ENCODE data around the gene TCF7L1. TPM values are rescaled to one million over a fixed set of nuclear protein-coding genes. Genes with fewer than 3 reads are reported as not detected.
"Not testable (repeated sequence)": the region's sequence is repeated elsewhere in the genome, so short reads cannot be mapped to it uniquely, and the experiment has no call there.

TCF7L1 gene
- total RNA-seq, 2 donors from 2014 or later = 8.3 to 8.8 TPM

DNA sequence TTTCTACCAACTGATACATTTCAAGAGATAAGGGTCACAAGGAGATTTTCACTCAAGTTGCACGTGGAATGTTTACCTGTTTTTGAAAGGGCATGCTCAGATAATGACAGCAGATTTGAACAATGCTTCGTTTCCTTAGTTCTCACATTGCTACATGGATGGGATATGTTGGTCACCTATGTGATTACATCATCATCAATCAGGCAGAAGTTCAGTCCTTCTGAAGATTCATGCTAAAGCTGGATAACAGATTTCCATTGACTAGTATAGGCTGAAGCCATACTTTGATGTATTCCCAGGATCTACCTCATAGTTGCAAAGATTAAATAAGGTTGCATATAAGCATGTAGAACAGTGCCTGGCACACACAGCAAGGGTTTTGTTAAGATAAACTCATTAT is 19.7 kb downstream of the TCF7L1 start:
- TF ChIP-seq, protein P1, sequence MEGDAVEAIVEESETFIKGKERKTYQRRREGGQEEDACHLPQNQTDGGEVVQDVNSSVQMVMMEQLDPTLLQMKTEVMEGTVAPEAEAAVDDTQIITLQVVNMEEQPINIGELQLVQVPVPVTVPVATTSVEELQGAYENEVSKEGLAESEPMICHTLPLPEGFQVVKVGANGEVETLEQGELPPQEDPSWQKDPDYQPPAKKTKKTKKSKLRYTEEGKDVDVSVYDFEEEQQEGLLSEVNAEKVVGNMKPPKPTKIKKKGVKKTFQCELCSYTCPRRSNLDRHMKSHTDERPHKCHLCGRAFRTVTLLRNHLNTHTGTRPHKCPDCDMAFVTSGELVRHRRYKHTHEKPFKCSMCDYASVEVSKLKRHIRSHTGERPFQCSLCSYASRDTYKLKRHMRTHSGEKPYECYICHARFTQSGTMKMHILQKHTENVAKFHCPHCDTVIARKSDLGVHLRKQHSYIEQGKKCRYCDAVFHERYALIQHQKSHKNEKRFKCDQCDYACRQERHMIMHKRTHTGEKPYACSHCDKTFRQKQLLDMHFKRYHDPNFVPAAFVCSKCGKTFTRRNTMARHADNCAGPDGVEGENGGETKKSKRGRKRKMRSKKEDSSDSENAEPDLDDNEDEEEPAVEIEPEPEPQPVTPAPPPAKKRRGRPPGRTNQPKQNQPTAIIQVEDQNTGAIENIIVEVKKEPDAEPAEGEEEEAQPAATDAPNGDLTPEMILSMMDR (IDR thresholded peaks at IDR 0.05) = no peak
- DNase-seq (ENCODE audit: low spot score) (no peak), ATAC-seq (ENCODE audit: insufficient number of reproducible peaks, low FRiP score, low read depth) (no peak)
- no peak overlapping the region for H3K27ac ChIP-seq
- no peaks in the 10 kb centered on the region for H3K9me3 ChIP-seq
- peaks cover 13 to 45% of the 10 kb centered on the region in 2 donors for H3K4me1 ChIP-seq (ENCODE audit: control insufficient read depth in 1 of 2, low read depth in 2 of 2)
- H3K27me3 ChIP-seq (replicated peaks; ENCODE audit: insufficient read depth) = no peaks in the 10 kb centered on the region
- no peak overlapping the region for H3K4me3 ChIP-seq
- no peaks in the 10 kb centered on the region for H3K36me3 ChIP-seq

- Histone ChIP-seq H3K4me3 (no peak overlapping the region), H3K27ac (no peak overlapping the region), H3K4me1 (ENCODE audit: control insufficient read depth in 1 of 2, low read depth in 2 of 2) (peaks cover 16 to 57% of the 10 kb centered on the region in 2 donors), H3K9me3 (no peaks in the 10 kb centered on the region), H3K36me3 (no peaks in the 10 kb centered on the region), H3K27me3 (replicated peaks; ENCODE audit: insufficient read depth) (no peaks in the 10 kb centered on the region)
- TF ChIP-seq, protein P1 (IDR thresholded peaks at IDR 0.05) = no peak
- no peak for DNase-seq (ENCODE audit: low spot score)
- ATAC-seq (ENCODE audit: insufficient number of reproducible peaks, low FRiP score, low read depth) = no peak
These were observed 21.0 kb downstream of the TCF7L1 start for GRCh38 chr2:85154048-85154753.

GRCh38 chr2:85155082-85155481 is 21.9 kb downstream of the TCF7L1 start:
- H3K27me3 ChIP-seq (replicated peaks; ENCODE audit: insufficient read depth); ATAC-seq (ENCODE audit: insufficient number of reproducible peaks, low FRiP score, low read depth); DNase-seq (ENCODE audit: low spot score); H3K36me3 ChIP-seq; H3K4me3 ChIP-seq; H3K27ac ChIP-seq; H3K9me3 ChIP-seq: not testable (repeated sequence)
- peaks cover 16 to 61% of the 10 kb centered on the region in 2 donors for H3K4me1 ChIP-seq (ENCODE audit: control insufficient read depth in 1 of 2, low read depth in 2 of 2)

GRCh38 chr2:85156153-85156552 is 23.0 kb downstream of the TCF7L1 start:
- H3K9me3 ChIP-seq = no peaks in the 10 kb centered on the region
- H3K27ac ChIP-seq = no peak overlapping the region
- H3K4me1 ChIP-seq (ENCODE audit: control insufficient read depth in 1 of 2, low read depth in 2 of 2) = peaks cover 16 to 64% of the 10 kb centered on the region in 2 donors
- no peaks in the 10 kb centered on the region for H3K27me3 ChIP-seq (replicated peaks; ENCODE audit: insufficient read depth)
- TF ChIP-seq, protein P1 (IDR thresholded peaks at IDR 0.05) = no peak
- DNase-seq (ENCODE audit: low spot score) (no peak), ATAC-seq (ENCODE audit: insufficient number of reproducible peaks, low FRiP score, low read depth) (no peak)
- no peak overlapping the region for H3K4me3 ChIP-seq
- no peaks in the 10 kb centered on the region for H3K36me3 ChIP-seq

GRCh38 chr2:85156619-85157018 is 23.4 kb downstream of the TCF7L1 start:
- Histone ChIP-seq H3K27ac (no peak overlapping the region), H3K4me1 (ENCODE audit: control insufficient read depth in 1 of 2, low read depth in 2 of 2) (peaks cover 20 to 69% of the 10 kb centered on the region in 2 donors), H3K9me3 (no peaks in the 10 kb centered on the region), H3K27me3 (replicated peaks; ENCODE audit: insufficient read depth) (no peaks in the 10 kb centered on the region), H3K4me3 (no peak overlapping the region), H3K36me3 (no peaks in the 10 kb centered on the region)
- DNase-seq (ENCODE audit: low spot score) (no peak), ATAC-seq (ENCODE audit: insufficient number of reproducible peaks, low FRiP score, low read depth) (no peak)
- TF ChIP-seq, protein P1 (IDR thresholded peaks at IDR 0.05) = no peak

- no peak for ATAC-seq (ENCODE audit: insufficient number of reproducible peaks, low FRiP score, low read depth)
- H3K36me3 ChIP-seq = no peaks in the 10 kb centered on the region
- H3K9me3 ChIP-seq = no peaks in the 10 kb centered on the region
- H3K27me3 ChIP-seq (replicated peaks; ENCODE audit: insufficient read depth) = no peaks in the 10 kb centered on the region
- no peak overlapping the region for H3K4me3 ChIP-seq
- TF ChIP-seq, protein P1 (IDR thresholded peaks at IDR 0.05) = no peak
- H3K27ac ChIP-seq = no peak overlapping the region
- peaks cover 23 to 76% of the 10 kb centered on the region in 2 donors for H3K4me1 ChIP-seq (ENCODE audit: control insufficient read depth in 1 of 2, low read depth in 2 of 2)
- no peak for DNase-seq (ENCODE audit: low spot score)
These were observed 24.2 kb downstream of the TCF7L1 start for GRCh38 chr2:85157345-85157744.
